ENCODE measurements around the gene SZT2. TPM values are rescaled to one million over a fixed set of nuclear protein-coding genes. Genes with fewer than 3 reads are reported as not detected.

The SZT2 gene
- total RNA-seq: 19.9 and 20.6 TPM in 2 replicates

GRCh38 chr1:43389326-43390313 lies at the start of gene SZT2, which contains the start of gene MED8:
SZT2 (plus strand) TSS chr1:43389899; CDS start chr1:43389969, 70 bp downstream.
MED8 (minus strand) TSS chr1:43389800; CDS start chr1:43389764, 36 bp downstream.

GRCh38 chr1:43358746-43359693 lies 30.7 kb upstream of the SZT2 start, which contains the start of gene CDC20:
CDC20 (plus strand) TSS chr1:43358981; CDS start chr1:43359216, 235 bp downstream.

GRCh38 chr1:43367904-43368645 lies 21.6 kb upstream of the SZT2 start, which contains the start of gene ELOVL1:
ELOVL1 (minus strand) TSS chr1:43368011; CDS start chr1:43365609, 2,402 bp downstream.

GRCh38 chr1:43453442-43454269 lies 64.0 kb downstream of the SZT2 start, which contains the start of gene HYI:
HYI (minus strand) TSS chr1:43453931; CDS start chr1:43453793, 138 bp downstream.

Other genes with a start within 250 kb of the SZT2 start
- gene EBNA1BP2, start 217.6 kb upstream of the SZT2 start, total RNA-seq: 59.5 and 210 TPM in 2 replicates
- gene CFAP57, start 217.6 kb upstream of the SZT2 start, total RNA-seq: 0.19 and 0.28 TPM in 2 replicates
- under 0.01 TPM in 1 of 2 replicates, not detected in the other for gene TMEM125, start 119.9 kb upstream of the SZT2 start, total RNA-seq
- gene C1orf210, start 104.3 kb upstream of the SZT2 start, total RNA-seq: not detected in 2 replicates
- gene TIE1, start 88.9 kb upstream of the SZT2 start, total RNA-seq: 4.2 and 6.3 TPM in 2 replicates
- gene MPL, start 52.1 kb upstream of the SZT2 start, total RNA-seq: not detected in 2 replicates
- 6.8 and 161 TPM in 2 replicates for gene CDC20, start 30.9 kb upstream of the SZT2 start, total RNA-seq
- 30.2 and 69.6 TPM in 2 replicates for gene ELOVL1, start 21.9 kb upstream of the SZT2 start, total RNA-seq
- 57.2 and 92.4 TPM in 2 replicates for gene MED8, start 99 bp upstream of the SZT2 start, total RNA-seq
- gene HYI, start 64.0 kb downstream of the SZT2 start, total RNA-seq: 45.1 and 92.4 TPM in 2 replicates
- 66.5 and 131 TPM in 2 replicates for gene PTPRF, start 141.0 kb downstream of the SZT2 start, total RNA-seq

Measured in regular cardiac myocyte (primary cell).